Measurements from ENCODE around the gene PLXDC1. TPM values are rescaled to one million over a fixed set of nuclear protein-coding genes. Genes with fewer than 3 reads are reported as not detected.
"Not testable (repeated sequence)": the region's sequence is repeated elsewhere in the genome, so short reads cannot be mapped to it uniquely, and the experiment has no call there.

Gene PLXDC1
- total RNA-seq, 2 experiments from 2014 or later, result 0.54 to 1.1 TPM

GRCh38 chr17:39069114-39069756 is 82.2 kb downstream of the PLXDC1 start:
- Mint-ChIP-seq H3K27ac (no peak overlapping the region), H3K4me3 (no peak overlapping the region), H3K27me3 (no peaks in the 10 kb centered on the region), H3K4me1 (peaks cover 8% of the 10 kb centered on the region), H3K9me3 (no peaks in the 10 kb centered on the region), H3K36me3 (no peaks in the 10 kb centered on the region)
- DNase-seq, result no peak

GRCh38 chr17:39064819-39065218 is 86.6 kb downstream of the PLXDC1 start:
- DNase-seq, result no peak
- no peaks in the 10 kb centered on the region for H3K36me3 Mint-ChIP-seq
- no peak overlapping the region for H3K4me3 Mint-ChIP-seq
- no peaks in the 10 kb centered on the region for H3K27me3 Mint-ChIP-seq
- H3K27ac Mint-ChIP-seq, result no peak overlapping the region
- H3K4me1 Mint-ChIP-seq, result peaks cover 5% of the 10 kb centered on the region
- no peaks in the 10 kb centered on the region for H3K9me3 Mint-ChIP-seq

GRCh38 chr17:39064374-39064773 is 87.1 kb downstream of the PLXDC1 start:
- Mint-ChIP-seq H3K4me3 (no peak overlapping the region), H3K36me3 (no peaks in the 10 kb centered on the region), H3K4me1 (peaks cover 3% of the 10 kb centered on the region), H3K9me3 (no peaks in the 10 kb centered on the region), H3K27ac (no peak overlapping the region), H3K27me3 (no peaks in the 10 kb centered on the region)
- no peak for DNase-seq

- no peak for DNase-seq
- H3K4me3 Mint-ChIP-seq, result no peak overlapping the region
- H3K9me3 Mint-ChIP-seq, result no peaks in the 10 kb centered on the region
- H3K36me3 Mint-ChIP-seq, result no peaks in the 10 kb centered on the region
- no peak overlapping the region for H3K27ac Mint-ChIP-seq
- H3K4me1 Mint-ChIP-seq, result no peaks in the 10 kb centered on the region
- no peaks in the 10 kb centered on the region for H3K27me3 Mint-ChIP-seq
These were observed 87.8 kb downstream of the PLXDC1 start for GRCh38 chr17:39063681-39064069.

GRCh38 chr17:39062846-39063680 is 88.4 kb downstream of the PLXDC1 start:
- no peak for DNase-seq
- Mint-ChIP-seq H3K27ac (no peak overlapping the region), H3K4me1 (peaks cover 2% of the 10 kb centered on the region), H3K9me3 (no peaks in the 10 kb centered on the region), H3K4me3 (no peak overlapping the region), H3K36me3 (no peaks in the 10 kb centered on the region), H3K27me3 (no peaks in the 10 kb centered on the region)

- H3K27ac Mint-ChIP-seq, result no peak overlapping the region
- no peaks in the 10 kb centered on the region for H3K27me3 Mint-ChIP-seq
- DNase-seq, result no peak
- H3K4me3 Mint-ChIP-seq, result no peak overlapping the region
- no peaks in the 10 kb centered on the region for H3K9me3 Mint-ChIP-seq
- no peaks in the 10 kb centered on the region for H3K36me3 Mint-ChIP-seq
- H3K4me1 Mint-ChIP-seq, result peaks cover 11% of the 10 kb centered on the region
These were observed 92.9 kb downstream of the PLXDC1 start for GRCh38 chr17:39058524-39058923.

GRCh38 chr17:39057701-39058206 is 93.7 kb downstream of the PLXDC1 start:
- peaks cover 11% of the 10 kb centered on the region for H3K4me1 Mint-ChIP-seq
- H3K36me3 Mint-ChIP-seq, result no peaks in the 10 kb centered on the region
- DNase-seq, result no peak
- H3K27ac Mint-ChIP-seq, result no peak overlapping the region
- no peaks in the 10 kb centered on the region for H3K27me3 Mint-ChIP-seq
- H3K9me3 Mint-ChIP-seq, result no peaks in the 10 kb centered on the region
- peak overlapping the region; percentile 79 for H3K4me3 Mint-ChIP-seq

- H3K4me3 Mint-ChIP-seq, result no peak overlapping the region
- no peaks in the 10 kb centered on the region for H3K9me3 Mint-ChIP-seq
These were observed 97.3 kb downstream of the PLXDC1 start for GRCh38 chr17:39054111-39054645.

GRCh38 chr17:39052423-39052822 is 99.0 kb downstream of the PLXDC1 start:
- H3K27me3 Mint-ChIP-seq, H3K27ac Mint-ChIP-seq, H3K9me3 Mint-ChIP-seq, DNase-seq, H3K4me1 Mint-ChIP-seq, H3K36me3 Mint-ChIP-seq, H3K4me3 Mint-ChIP-seq: not testable (repeated sequence)

More at GRCh38 chr17:39054111-39054645, 97.3 kb downstream of the PLXDC1 start:
- no peak for DNase-seq
- Mint-ChIP-seq H3K4me1 (peaks cover 11% of the 10 kb centered on the region), H3K27ac (no peak overlapping the region), H3K27me3 (no peaks in the 10 kb centered on the region), H3K36me3 (no peaks in the 10 kb centered on the region)

- Mint-ChIP-seq H3K27me3 (no peaks in the 10 kb centered on the region), H3K4me3 (no peak overlapping the region), H3K9me3 (peaks cover 15% of the 10 kb centered on the region), H3K36me3 (peaks cover 8% of the 10 kb centered on the region), H3K27ac (no peak overlapping the region), H3K4me1 (no peaks in the 10 kb centered on the region)
- DNase-seq, result no peak
These were observed 100.3 kb downstream of the PLXDC1 start for GRCh38 chr17:39051001-39051585.

- DNase-seq, result no peak
- Mint-ChIP-seq H3K27me3 (peaks cover 4% of the 10 kb centered on the region), H3K27ac (no peak overlapping the region), H3K36me3 (peaks cover 8% of the 10 kb centered on the region), H3K4me3 (no peak overlapping the region), H3K9me3 (peaks cover 16% of the 10 kb centered on the region), H3K4me1 (no peaks in the 10 kb centered on the region)
These were observed 105.3 kb downstream of the PLXDC1 start for GRCh38 chr17:39045948-39046679.

- H3K4me1 Mint-ChIP-seq, result no peaks in the 10 kb centered on the region
- no peaks in the 10 kb centered on the region for H3K9me3 Mint-ChIP-seq
- H3K27ac Mint-ChIP-seq, result no peak overlapping the region
- H3K36me3 Mint-ChIP-seq, result no peaks in the 10 kb centered on the region
- DNase-seq, result no peak
- H3K27me3 Mint-ChIP-seq, result peaks cover 4% of the 10 kb centered on the region
- no peak overlapping the region for H3K4me3 Mint-ChIP-seq
These were observed 115.4 kb downstream of the PLXDC1 start for GRCh38 chr17:39036009-39036408.

- not testable (repeated sequence) for DNase-seq, H3K9me3 Mint-ChIP-seq, H3K4me3 Mint-ChIP-seq, H3K27me3 Mint-ChIP-seq, H3K4me1 Mint-ChIP-seq, H3K27ac Mint-ChIP-seq, H3K36me3 Mint-ChIP-seq
These were observed 115.9 kb downstream of the PLXDC1 start for GRCh38 chr17:39035578-39035977.

- DNase-seq, result no peak
- no peaks in the 10 kb centered on the region for H3K9me3 Mint-ChIP-seq
- peaks cover 15% of the 10 kb centered on the region for H3K27me3 Mint-ChIP-seq
- H3K4me3 Mint-ChIP-seq, result no peak overlapping the region
- H3K36me3 Mint-ChIP-seq, result no peaks in the 10 kb centered on the region
- no peak overlapping the region for H3K27ac Mint-ChIP-seq
- H3K4me1 Mint-ChIP-seq, result peaks cover 9% of the 10 kb centered on the region
These were observed 122.7 kb downstream of the PLXDC1 start for GRCh38 chr17:39028690-39029089.
